ENCODE results near the gene PRXL2B.

The PRXL2B gene

GRCh38 chr1:2597441-2598328 lies 11.1 kb downstream of the PRXL2B start:
- DNase-seq (ENCODE audit: low read depth in 2 of 2): no peak

- no peak for DNase-seq (ENCODE audit: low read depth in 2 of 2)
Observed at GRCh38 chr1:2598329-2598931, 11.9 kb downstream of the PRXL2B start.

GRCh38 chr1:2601721-2602303 lies 15.2 kb downstream of the PRXL2B start:
- no peak for DNase-seq (ENCODE audit: low read depth in 2 of 2)

- DNase-seq (ENCODE audit: low read depth in 2 of 2): no peak
Observed at GRCh38 chr1:2602311-2602835, 15.8 kb downstream of the PRXL2B start.

- no peak for DNase-seq (ENCODE audit: low read depth in 2 of 2)
Observed at GRCh38 chr1:2602866-2603520, 16.4 kb downstream of the PRXL2B start.

GRCh38 chr1:2603521-2604155 lies 17.1 kb downstream of the PRXL2B start:
- no peak for DNase-seq (ENCODE audit: low read depth in 2 of 2)

GRCh38 chr1:2604156-2604843 lies 17.7 kb downstream of the PRXL2B start:
- no peak for DNase-seq (ENCODE audit: low read depth in 2 of 2)

GRCh38 chr1:2604844-2605508 lies 18.4 kb downstream of the PRXL2B start:
- no peak for DNase-seq (ENCODE audit: low read depth in 2 of 2)

GRCh38 chr1:2605509-2606395 lies 19.2 kb downstream of the PRXL2B start:
- no peak for DNase-seq (ENCODE audit: low read depth in 2 of 2)

GRCh38 chr1:2606396-2606880 lies 19.9 kb downstream of the PRXL2B start:
- no peak for DNase-seq (ENCODE audit: low read depth in 2 of 2)

GRCh38 chr1:2606881-2607621 lies 20.5 kb downstream of the PRXL2B start:
- no peak for DNase-seq (ENCODE audit: low read depth in 2 of 2)

- DNase-seq (ENCODE audit: low read depth in 2 of 2): no peak
Observed at GRCh38 chr1:2607641-2608091, 21.1 kb downstream of the PRXL2B start.

GRCh38 chr1:2609319-2610035 lies 22.9 kb downstream of the PRXL2B start:
- DNase-seq (ENCODE audit: low read depth in 2 of 2): no peak

GRCh38 chr1:2610036-2610959 lies 23.7 kb downstream of the PRXL2B start:
- DNase-seq (ENCODE audit: low read depth in 2 of 2): no peak

- DNase-seq (ENCODE audit: low read depth in 2 of 2): no peak
Observed at GRCh38 chr1:2611031-2611501, 24.5 kb downstream of the PRXL2B start.

GRCh38 chr1:2611621-2612437 lies 25.3 kb downstream of the PRXL2B start:
- no peak for DNase-seq (ENCODE audit: low read depth in 2 of 2)

Measured in stimulated activated CD8-positive, alpha-beta memory T cell treated with anti-CD3 and anti-CD28 coated beads, Interleukin-15, amount 100 ng/mL, for 48 hours (primary cell).